Esophagus muscularis mucosa (tissue), 3 donors: ENCODE data around the gene SRR.

Source experiments
- POLR2A ChIP-seq: fragments of 450-650 bp; IDR thresholded peaks from one replicate; pipeline ENCODE4 v1.6.1; 2017; ENCODE audit warnings: antibody characterized with exemption, moderate library complexity, mild to moderate bottlenecking, low read depth
- TF ChIP-seq, protein P1 (sequence below), 3 experiments: fragments of 200-600 bp in 2 of 3; fragments of 450-650 bp in 1 of 3; sonication (generic) in 2 of 3; IDR thresholded peaks; one replicate each; pipeline ENCODE4 v1.5.1; 2017 to 2019; ENCODE audit warnings: antibody characterized with exemption in 3 of 3, mild to moderate bottlenecking in 2 of 3, moderate library complexity in 1 of 3

DNA sequence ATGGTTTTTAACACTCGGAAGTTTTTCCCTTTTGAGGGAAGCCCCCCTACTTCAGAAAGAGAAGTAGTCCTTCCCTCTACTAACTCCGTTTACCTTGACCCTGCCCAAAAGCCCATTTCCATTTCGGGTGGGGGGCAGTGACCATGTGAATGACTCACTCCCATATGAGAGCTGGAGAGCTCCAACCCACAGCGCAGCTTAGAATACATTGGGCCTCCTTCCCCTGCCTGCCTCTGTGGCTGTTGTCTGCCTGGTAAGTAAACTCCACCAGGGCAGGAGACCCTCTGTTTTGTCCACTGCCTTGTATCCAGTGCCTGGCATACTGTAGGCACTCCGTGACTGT, 34.5 kb downstream of the SRR start:
- TF ChIP-seq, protein P1, sequence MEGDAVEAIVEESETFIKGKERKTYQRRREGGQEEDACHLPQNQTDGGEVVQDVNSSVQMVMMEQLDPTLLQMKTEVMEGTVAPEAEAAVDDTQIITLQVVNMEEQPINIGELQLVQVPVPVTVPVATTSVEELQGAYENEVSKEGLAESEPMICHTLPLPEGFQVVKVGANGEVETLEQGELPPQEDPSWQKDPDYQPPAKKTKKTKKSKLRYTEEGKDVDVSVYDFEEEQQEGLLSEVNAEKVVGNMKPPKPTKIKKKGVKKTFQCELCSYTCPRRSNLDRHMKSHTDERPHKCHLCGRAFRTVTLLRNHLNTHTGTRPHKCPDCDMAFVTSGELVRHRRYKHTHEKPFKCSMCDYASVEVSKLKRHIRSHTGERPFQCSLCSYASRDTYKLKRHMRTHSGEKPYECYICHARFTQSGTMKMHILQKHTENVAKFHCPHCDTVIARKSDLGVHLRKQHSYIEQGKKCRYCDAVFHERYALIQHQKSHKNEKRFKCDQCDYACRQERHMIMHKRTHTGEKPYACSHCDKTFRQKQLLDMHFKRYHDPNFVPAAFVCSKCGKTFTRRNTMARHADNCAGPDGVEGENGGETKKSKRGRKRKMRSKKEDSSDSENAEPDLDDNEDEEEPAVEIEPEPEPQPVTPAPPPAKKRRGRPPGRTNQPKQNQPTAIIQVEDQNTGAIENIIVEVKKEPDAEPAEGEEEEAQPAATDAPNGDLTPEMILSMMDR (IDR thresholded peaks at IDR 0.05): no peak
- TF ChIP-seq POLR2A: no peak
